Measurements from ENCODE around the gene ARHGAP45. TPM values are rescaled to one million over a fixed set of nuclear protein-coding genes. Genes with fewer than 3 reads are reported as not detected.

Gene ARHGAP45
- total and polyA plus RNA-seq, 5 donors: 5.9 to 10.4 (median 8.5) TPM

- intact Hi-C loops (cut with DNase I): loop anchor here in 1 of 4 donors (10.0 kb wide), 1 partner anchor 47 kb away; the partner anchor contains the start of gene POLR2E
- 86% methylated on average over 20 of the region's 20 CpGs for WGBS
- peak in 1 of 3 donors; percentile 46 for DNase-seq
Observed at GRCh38 chr19:1047696-1048147, 19.2 kb upstream of the ARHGAP45 start.

GRCh38 chr19:1049106-1049505 is 17.9 kb upstream of the ARHGAP45 start:
- WGBS: 92% methylated on average over 17 of the region's 17 CpGs
- intact Hi-C loops (cut with DNase I): loop anchor here in 1 of 4 donors (10.0 kb wide), 1 partner anchor 46 kb away; the partner anchor contains the start of gene POLR2E
- Histone ChIP-seq H3K27ac (ENCODE audit: low read length) (no peak overlapping the region), H3K9me3 (ENCODE audit: control insufficient read depth, low read length) (no peaks in the 10 kb centered on the region), H3K27me3 (ENCODE audit: control insufficient read depth, insufficient read depth) (no peaks in the 10 kb centered on the region), H3K4me1 (ENCODE audit: control insufficient read depth, insufficient read depth, low read length) (no peaks in the 10 kb centered on the region), H3K4me3 (ENCODE audit: low read length) (no peak overlapping the region)
- no peak for ATAC-seq
- no peak for DNase-seq

More at GRCh38 chr19:1047696-1048147, 19.2 kb upstream of the ARHGAP45 start:
- no peak overlapping the region for H3K4me3 ChIP-seq (ENCODE audit: low read length)
- no peaks in the 10 kb centered on the region for H3K4me1 ChIP-seq (ENCODE audit: control insufficient read depth, insufficient read depth, low read length)
- H3K27me3 ChIP-seq (ENCODE audit: control insufficient read depth, insufficient read depth): no peaks in the 10 kb centered on the region
- no peak overlapping the region for H3K27ac ChIP-seq (ENCODE audit: low read length)
- no peaks in the 10 kb centered on the region for H3K9me3 ChIP-seq (ENCODE audit: control insufficient read depth, low read length)
- ATAC-seq: no peak

- Histone ChIP-seq H3K4me1 (ENCODE audit: control insufficient read depth, insufficient read depth, low read length) (no peaks in the 10 kb centered on the region), H3K9me3 (ENCODE audit: control insufficient read depth, low read length) (no peaks in the 10 kb centered on the region), H3K4me3 (ENCODE audit: low read length) (no peak overlapping the region), H3K27ac (ENCODE audit: low read length) (no peak overlapping the region), H3K27me3 (ENCODE audit: control insufficient read depth, insufficient read depth) (no peaks in the 10 kb centered on the region)
- peak in 1 of 3 donors; percentile 40 for DNase-seq
- no peak for ATAC-seq
- 60% methylated on average over 11 of the region's 11 CpGs for WGBS
- intact Hi-C loops (cut with DNase I): loop anchor here in 1 of 4 donors (10.0 kb wide), 1 partner anchor 45 kb away; the partner anchor contains the start of gene POLR2E
Observed at GRCh38 chr19:1049800-1050199, 17.2 kb upstream of the ARHGAP45 start.

GRCh38 chr19:1050989-1051788 is 15.8 kb upstream of the ARHGAP45 start:
- no peaks in the 10 kb centered on the region for H3K27me3 ChIP-seq (ENCODE audit: control insufficient read depth, insufficient read depth)
- no peak overlapping the region for H3K27ac ChIP-seq (ENCODE audit: low read length)
- H3K4me1 ChIP-seq (ENCODE audit: control insufficient read depth, insufficient read depth, low read length): no peaks in the 10 kb centered on the region
- DNase-seq (peak in 1 of 3 donors; percentile 47), ATAC-seq (no peak)
- intact Hi-C loops (cut with DNase I): no loop called here
- 84% methylated on average over 31 of the region's 31 CpGs for WGBS
- H3K4me3 ChIP-seq (ENCODE audit: low read length): no peak overlapping the region
- no peaks in the 10 kb centered on the region for H3K9me3 ChIP-seq (ENCODE audit: control insufficient read depth, low read length)

GRCh38 chr19:1051791-1052190 is 15.2 kb upstream of the ARHGAP45 start:
- no peaks in the 10 kb centered on the region for H3K27me3 ChIP-seq (ENCODE audit: control insufficient read depth, insufficient read depth)
- intact Hi-C loops (cut with DNase I): no loop called here
- H3K27ac ChIP-seq (ENCODE audit: low read length): no peak overlapping the region
- no peak overlapping the region for H3K4me3 ChIP-seq (ENCODE audit: low read length)
- ATAC-seq (no peak), DNase-seq (no peak)
- H3K4me1 ChIP-seq (ENCODE audit: control insufficient read depth, insufficient read depth, low read length): no peaks in the 10 kb centered on the region
- H3K9me3 ChIP-seq (ENCODE audit: control insufficient read depth, low read length): no peaks in the 10 kb centered on the region
- WGBS: 90% methylated on average over 17 of the region's 17 CpGs

- H3K4me1 ChIP-seq (ENCODE audit: control insufficient read depth, insufficient read depth, low read length): no peaks in the 10 kb centered on the region
- 78% methylated on average over 5 of the region's 5 CpGs for WGBS
- no peaks in the 10 kb centered on the region for H3K27me3 ChIP-seq (ENCODE audit: control insufficient read depth, insufficient read depth)
- ATAC-seq (no peak), DNase-seq (no peak)
- intact Hi-C loops (cut with DNase I): no loop called here
- H3K9me3 ChIP-seq (ENCODE audit: control insufficient read depth, low read length): peaks cover 3% of the 10 kb centered on the region
- no peak overlapping the region for H3K4me3 ChIP-seq (ENCODE audit: low read length)
- H3K27ac ChIP-seq (ENCODE audit: low read length): no peak overlapping the region
Observed at GRCh38 chr19:1052349-1052975, 14.5 kb upstream of the ARHGAP45 start.

GRCh38 chr19:1053176-1054101 is 13.5 kb upstream of the ARHGAP45 start:
- intact Hi-C loops (cut with DNase I): no loop called here

GRCh38 chr19:1054102-1055027 is 12.6 kb upstream of the ARHGAP45 start:
- intact Hi-C loops (cut with DNase I): no loop called here
- Histone ChIP-seq H3K9me3 (ENCODE audit: control insufficient read depth, low read length) (peaks cover 5% of the 10 kb centered on the region), H3K4me1 (ENCODE audit: control insufficient read depth, insufficient read depth, low read length) (no peaks in the 10 kb centered on the region), H3K27me3 (ENCODE audit: control insufficient read depth, insufficient read depth) (no peaks in the 10 kb centered on the region), H3K4me3 (ENCODE audit: low read length) (no peak overlapping the region), H3K27ac (ENCODE audit: low read length) (no peak overlapping the region)
- 93% methylated on average over 28 of the region's 28 CpGs for WGBS
- DNase-seq (peak in 1 of 3 donors; percentile 42), ATAC-seq (peak in 1 of 2 donors; percentile 5)

More at GRCh38 chr19:1053176-1054101, 13.5 kb upstream of the ARHGAP45 start:
- ATAC-seq (peak in 1 of 2 donors; percentile 6), DNase-seq (peak in 1 of 3 donors; percentile 51)
- no peaks in the 10 kb centered on the region for H3K27me3 ChIP-seq (ENCODE audit: control insufficient read depth, insufficient read depth)
- H3K27ac ChIP-seq (ENCODE audit: low read length): no peak overlapping the region
- 90% methylated on average over 31 of the region's 31 CpGs for WGBS
- no peak overlapping the region for H3K4me3 ChIP-seq (ENCODE audit: low read length)
- peaks cover 5% of the 10 kb centered on the region for H3K9me3 ChIP-seq (ENCODE audit: control insufficient read depth, low read length)
- H3K4me1 ChIP-seq (ENCODE audit: control insufficient read depth, insufficient read depth, low read length): no peaks in the 10 kb centered on the region

GRCh38 chr19:1055028-1055425 is 11.9 kb upstream of the ARHGAP45 start:
- Histone ChIP-seq H3K27ac (ENCODE audit: low read length) (no peak overlapping the region), H3K9me3 (ENCODE audit: control insufficient read depth, low read length) (peaks cover 5% of the 10 kb centered on the region), H3K4me1 (ENCODE audit: control insufficient read depth, insufficient read depth, low read length) (no peaks in the 10 kb centered on the region), H3K27me3 (ENCODE audit: control insufficient read depth, insufficient read depth) (no peaks in the 10 kb centered on the region), H3K4me3 (ENCODE audit: low read length) (no peak overlapping the region)
- DNase-seq: peak in 2 of 3 donors; percentile 43 to 46
- no peak for ATAC-seq
- 94% methylated on average over 14 of the region's 14 CpGs for WGBS
- intact Hi-C loops (cut with DNase I): no loop called here

Data from right cardiac atrium (tissue), 5 donors.